NK-92 (cell line): ENCODE data around the gene SGSM1.

Source experiments
- DNase-seq: peaks from one replicate; lab custom pipeline; 2025; ENCODE audit not compliant: unreplicated experiment; lab: John Stamatoyannopoulos, UW

Gene SGSM1, protein sequence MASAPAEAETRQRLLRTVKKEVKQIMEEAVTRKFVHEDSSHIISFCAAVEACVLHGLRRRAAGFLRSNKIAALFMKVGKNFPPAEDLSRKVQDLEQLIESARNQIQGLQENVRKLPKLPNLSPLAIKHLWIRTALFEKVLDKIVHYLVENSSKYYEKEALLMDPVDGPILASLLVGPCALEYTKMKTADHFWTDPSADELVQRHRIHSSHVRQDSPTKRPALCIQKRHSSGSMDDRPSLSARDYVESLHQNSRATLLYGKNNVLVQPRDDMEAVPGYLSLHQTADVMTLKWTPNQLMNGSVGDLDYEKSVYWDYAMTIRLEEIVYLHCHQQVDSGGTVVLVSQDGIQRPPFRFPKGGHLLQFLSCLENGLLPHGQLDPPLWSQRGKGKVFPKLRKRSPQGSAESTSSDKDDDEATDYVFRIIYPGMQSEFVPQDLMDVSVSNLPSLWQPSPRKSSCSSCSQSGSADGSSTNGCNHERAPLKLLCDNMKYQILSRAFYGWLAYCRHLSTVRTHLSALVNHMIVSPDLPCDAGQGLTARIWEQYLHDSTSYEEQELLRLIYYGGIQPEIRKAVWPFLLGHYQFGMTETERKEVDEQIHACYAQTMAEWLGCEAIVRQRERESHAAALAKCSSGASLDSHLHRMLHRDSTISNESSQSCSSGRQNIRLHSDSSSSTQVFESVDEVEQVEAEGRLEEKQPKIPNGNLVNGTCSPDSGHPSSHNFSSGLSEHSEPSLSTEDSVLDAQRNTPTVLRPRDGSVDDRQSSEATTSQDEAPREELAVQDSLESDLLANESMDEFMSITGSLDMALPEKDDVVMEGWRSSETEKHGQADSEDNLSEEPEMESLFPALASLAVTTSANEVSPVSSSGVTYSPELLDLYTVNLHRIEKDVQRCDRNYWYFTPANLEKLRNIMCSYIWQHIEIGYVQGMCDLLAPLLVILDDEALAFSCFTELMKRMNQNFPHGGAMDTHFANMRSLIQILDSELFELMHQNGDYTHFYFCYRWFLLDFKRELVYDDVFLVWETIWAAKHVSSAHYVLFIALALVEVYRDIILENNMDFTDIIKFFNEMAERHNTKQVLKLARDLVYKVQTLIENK

DNA sequence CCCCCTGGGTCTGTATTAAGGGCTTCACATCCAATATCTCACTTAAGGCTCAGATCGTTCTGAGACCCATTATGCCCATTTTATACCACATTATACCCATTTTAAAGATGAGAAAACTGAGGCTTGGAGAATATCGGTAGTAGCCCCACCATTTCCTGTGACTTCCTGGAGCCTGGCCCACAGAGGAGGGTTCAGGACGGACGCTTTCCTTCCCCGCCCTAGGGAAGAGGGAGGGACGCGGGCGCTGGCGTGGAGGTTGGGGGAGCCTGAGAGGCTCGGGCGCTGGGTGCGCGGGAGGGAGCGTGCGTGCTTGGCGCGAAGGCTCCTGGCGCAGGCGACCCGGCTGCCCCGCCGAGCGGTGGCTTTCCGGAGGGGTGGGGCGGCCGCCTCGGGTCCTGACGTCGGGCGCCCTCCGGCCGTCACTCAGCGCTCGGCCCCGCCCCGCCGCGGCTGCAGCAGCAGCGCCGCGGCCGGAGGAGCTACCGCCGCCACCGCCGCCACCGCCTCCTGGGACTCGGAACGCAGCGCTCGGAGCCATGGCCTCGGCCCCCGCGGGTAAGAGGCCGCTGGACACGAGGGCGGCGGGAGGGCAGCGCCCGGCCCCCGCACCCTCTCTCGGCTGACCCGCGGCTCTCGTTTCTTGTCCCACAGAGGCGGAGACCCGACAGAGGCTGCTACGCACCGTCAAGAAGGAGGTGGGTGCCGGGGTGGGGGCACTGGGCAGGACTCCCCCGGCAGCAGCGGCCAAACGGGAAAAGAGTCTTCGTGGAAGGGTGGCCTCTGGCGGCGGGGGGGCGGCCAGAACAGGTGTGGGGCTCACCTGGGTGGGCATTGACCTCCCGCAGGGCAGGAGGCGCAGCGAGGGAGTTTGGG is at the start of gene SGSM1:
SGSM1 (plus strand) TSS at position 422 of the 873 bp plus-strand sequence; CDS start at position 537, 115 bp downstream.
- DNase-seq = no peak

DNA sequence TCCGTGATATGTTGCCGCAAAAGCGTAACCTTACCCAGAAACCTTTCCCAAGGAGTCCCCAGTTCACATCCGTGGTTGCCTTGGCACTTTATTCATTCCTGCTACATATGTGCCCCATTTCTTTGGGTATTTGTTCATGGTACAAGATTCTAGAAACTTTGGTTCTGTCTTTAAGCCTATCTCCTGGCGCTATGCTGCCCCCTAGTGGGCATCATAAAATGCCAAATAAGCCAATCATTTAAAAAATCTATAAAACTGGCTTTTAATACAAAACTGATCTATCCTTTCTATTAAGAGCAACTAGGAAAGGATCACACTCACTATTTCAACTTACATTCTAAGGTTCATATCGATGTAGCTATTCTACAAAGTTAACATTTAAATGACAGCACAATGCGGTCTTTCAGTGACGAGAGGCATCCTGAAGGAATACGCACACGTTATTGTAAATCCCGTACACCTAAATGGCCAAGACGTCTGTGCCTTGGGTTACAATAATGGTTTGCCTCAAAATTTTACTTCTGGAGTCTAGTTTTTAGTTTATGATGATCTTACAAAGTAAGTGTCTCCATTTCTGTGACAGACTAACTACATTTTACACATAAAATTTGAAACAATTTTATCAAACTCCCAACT is 47.7 kb upstream of the SGSM1 start:
- DNase-seq = no peak

DNA sequence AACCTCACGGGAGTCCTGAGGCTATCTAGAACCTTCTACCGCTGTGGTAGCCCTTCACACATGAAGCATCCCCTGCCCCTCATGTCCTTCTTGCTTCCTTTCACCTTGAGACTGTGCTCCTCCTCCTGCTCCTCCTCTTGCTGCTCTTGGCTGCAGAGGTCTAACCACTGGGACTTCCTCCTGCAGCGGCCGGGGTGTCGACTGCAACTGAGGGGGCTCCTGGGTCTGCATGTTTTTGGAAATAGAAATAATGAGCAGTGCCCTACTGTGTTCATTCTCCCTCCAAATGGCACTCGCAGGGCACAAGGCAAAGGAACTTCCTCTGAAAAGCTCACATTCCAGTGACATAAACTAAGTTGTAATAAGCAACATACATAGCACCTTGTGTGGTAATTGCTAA is 46.2 kb upstream of the SGSM1 start:
- DNase-seq = no peak

DNA sequence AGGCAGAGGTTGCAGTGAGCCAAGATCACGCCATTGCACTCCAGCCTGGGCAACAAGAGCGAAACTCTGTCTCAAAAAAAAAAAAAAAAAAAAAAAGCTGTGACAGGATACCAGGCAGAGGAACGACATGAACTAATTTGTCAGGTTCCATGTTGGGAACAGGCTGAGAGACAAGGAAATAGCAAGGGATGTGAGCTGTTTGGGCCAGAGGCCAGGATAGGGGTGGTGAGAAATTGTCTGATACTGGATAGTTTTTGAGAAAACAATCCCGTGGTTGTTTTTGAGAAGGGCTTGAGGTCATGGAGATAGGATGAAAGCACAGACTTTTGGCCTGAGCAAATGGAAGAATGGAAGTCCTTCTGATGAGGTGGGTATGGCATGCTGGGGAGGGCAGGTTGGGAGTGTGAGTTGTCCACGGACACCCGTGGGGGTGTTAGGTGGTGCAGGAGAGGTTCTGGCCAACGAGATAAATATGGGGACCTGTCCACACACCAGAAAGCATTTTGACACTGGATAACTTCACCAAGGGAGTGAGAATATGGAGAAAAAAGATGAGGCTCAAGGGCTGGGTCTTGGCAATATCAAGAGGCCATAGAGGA is 45.2 kb upstream of the SGSM1 start:
- DNase-seq = no peak

DNA sequence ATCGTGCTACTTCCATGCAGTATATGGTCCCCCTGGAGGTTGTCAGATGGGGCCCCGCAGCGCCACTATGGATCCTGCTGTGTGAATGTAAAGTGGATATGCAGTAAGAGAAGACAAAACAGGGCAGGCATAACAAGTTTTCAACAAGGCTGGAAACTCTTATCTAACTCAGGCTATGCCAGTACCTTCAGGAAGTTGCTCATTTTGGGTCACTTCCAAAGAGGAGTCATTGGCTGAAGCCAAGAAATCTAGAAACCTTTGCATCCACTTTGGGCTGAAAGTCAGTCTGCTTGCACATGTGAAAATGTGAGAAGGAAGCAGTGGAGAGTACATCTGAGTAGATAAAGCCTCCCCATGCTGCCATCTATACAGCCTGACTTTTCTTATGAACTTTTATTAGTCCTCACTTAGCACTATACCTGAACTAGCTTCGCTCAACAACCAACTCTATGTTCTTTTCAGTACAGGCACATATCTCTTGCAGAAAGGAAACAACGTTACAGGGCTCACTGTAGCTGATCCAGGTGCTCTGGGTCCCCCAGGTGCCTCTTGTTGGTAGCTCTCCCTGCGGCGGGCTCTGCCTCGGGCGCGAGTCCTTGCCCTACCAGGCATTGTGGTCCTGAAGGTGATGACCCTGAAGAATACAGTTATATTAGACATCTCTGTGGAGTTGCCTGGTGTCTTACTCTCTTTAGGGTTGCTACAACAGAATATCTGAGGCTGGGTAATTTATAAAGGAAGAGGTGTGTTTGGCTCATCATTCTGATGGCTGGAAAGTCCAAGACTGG is 43.9 kb upstream of the SGSM1 start:
- DNase-seq = no peak

DNA sequence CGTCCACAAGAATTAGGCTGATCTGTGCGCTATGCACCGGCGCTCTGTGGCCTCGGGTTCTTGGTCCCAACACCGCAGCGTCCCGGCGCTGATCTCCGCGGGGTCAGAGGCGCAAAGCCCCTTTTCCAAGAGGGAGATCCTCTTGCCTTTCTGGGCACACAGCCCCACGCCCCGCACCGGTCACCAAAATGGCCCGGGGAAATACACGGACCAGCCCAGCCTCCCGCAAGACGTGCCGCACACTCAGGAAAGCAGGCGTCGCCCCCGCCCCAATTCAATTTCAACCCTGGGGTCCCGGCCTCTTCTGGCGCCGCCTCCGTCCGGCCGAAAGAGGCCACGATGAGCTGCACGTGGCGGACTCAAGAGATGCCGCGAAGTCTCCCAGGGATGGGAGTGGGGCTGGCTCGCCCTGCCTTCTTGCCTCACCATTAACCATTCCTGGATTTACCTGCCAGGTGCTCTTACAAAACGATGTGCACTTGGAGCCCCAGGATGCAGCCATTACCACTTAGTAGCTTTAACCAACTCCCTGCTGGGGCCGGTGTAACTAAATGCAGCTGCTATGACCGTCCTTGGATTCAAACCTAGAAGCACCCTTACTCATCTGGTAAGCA is 42.0 kb upstream of the SGSM1 start:
- DNase-seq = no peak

DNA sequence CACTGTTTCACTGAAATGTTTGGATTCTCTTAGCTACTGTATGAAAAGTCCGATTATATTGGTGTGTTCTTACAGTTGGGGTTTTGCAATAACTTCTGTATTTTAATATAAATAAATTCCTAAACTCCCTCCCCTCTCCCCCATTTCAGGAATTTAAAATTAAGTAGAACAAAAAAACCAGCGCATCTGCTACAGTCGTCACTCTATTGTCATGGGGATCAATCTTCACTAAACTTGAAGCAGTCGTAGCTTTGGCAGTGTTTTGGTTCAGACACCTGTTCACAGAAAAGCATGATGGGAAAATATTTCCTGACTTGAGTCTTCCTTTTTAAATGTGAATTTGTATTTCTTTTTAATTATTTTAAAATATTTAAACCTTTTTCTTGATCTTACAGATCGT is 40.8 kb upstream of the SGSM1 start:
- DNase-seq = no peak

DNA sequence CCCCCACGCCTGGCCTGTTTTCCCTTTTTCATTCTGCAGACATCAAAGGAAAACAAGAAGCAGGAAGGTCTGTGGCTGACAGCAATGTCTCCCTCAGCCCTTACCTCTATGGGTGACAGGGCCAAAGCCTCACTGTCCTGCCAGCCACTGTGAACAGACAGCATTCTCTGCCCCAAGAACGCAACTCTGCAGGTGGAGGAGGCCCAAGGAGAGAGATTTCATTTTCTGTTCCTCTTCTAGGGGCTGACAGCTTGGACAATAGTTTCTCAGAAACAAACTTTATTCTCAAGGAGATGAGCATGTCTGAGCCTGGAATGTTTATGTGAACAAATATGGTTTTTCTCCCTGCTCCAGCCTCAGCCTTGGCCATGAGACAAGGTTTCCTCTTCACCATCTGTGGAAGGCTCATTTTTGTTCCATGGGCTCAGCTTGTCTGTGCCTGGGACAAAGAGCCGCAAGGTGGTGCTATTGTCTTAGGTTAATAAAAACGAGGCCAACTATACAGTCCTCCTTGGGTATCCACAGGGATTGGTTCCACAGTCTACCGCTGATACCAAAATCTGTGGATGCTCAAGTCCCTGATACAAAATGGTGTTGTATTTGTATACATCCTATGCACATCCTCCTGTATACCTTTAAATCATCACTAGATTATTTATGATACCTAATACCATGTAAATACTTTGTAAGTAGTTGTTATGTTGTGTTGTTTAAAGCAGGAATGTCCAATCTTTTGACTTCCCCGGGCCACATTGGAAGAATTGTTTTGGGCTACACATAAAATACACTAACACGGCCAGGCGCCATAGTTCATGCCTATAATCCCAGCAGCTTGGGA is 37.3 kb upstream of the SGSM1 start:
- no peak for DNase-seq

DNA sequence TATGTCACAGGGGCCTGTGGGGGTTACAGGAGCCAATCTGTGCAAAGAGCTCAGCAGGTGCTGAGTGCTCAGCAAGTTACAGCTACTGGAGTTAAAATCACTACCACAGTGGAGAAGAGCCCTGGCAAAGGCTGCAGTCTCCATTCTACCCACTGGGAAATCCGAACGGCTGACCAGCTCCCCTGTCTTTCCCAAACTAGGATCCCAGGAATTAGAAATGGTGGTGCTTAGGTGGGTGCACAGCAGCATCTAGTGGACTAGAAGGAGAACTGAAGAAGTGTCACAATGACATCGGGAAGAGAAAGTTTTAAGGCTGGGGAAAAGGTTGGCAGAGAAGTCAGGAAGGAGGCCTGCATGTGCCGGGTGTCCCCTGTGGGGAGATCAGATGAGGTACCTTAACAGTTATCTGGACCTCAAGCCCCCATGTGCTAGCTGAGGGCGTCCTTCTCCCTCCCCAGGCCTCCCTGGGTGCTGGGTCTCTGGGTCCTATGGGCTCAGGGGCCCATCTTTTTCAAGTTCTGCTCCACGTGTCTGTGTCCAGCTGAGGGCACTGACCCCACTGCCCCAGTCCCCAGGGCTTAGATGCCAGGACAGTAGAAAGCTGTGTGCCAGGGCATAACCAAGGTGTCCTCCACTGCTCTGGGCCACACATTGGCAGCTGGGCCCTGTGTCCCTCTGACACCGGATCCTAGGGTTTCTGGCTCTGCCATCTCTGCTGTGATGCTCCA is 33.4 kb upstream of the SGSM1 start:
- DNase-seq = no peak

DNA sequence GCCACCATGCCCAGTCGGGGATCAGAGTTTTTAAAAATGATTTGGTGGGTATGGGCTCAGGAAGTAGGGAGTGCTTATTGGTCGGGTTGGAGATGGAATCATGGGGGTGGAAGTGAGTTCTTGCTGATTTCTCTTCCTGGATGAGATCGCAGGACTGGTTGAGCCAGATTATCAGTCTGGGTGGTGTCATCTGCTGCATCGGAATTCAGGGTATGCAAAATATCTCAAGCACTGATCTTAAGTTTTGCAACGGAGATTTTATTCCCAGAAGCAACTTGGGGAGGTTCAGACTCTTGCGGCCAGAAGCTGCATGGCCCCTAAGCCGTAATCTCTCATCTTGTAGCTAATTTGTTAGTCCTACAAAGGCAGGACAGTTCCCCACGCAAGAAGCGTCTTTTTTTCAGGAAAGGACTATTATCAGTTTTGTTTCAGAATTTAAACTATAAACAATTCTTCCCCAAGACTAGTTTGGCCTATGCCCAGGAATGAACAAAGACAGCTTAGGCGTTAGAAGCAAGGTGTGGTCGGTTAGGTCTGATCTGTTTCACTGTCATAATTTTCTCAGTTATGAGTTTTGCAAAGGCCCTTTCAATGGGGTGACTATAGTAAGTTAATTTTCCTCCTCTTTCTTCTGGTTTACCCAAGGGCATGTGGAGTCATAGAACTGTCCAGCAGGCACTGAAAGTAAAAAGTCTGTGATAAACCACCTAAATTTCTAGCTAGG is 30.1 kb upstream of the SGSM1 start:
- DNase-seq = no peak

DNA sequence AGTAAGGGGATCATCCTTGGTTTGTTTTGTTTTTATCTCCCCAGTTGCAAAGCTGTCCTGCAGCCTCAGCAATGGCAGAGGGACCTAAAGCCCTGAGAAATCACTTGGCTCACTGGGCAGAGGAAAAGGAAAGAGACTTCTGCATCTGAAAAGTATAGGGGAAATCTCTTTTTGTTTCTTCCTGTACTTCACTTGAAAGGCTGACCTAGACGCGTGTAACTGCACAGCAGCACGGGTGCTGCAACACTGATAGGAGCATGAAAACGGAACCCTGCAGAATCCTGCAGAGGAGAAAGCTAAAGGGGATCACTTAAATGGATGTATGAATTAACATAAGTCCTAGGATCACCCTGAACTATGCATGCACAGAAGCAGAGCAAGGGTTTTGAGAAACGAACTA is 29.5 kb upstream of the SGSM1 start:
- DNase-seq = no peak

DNA sequence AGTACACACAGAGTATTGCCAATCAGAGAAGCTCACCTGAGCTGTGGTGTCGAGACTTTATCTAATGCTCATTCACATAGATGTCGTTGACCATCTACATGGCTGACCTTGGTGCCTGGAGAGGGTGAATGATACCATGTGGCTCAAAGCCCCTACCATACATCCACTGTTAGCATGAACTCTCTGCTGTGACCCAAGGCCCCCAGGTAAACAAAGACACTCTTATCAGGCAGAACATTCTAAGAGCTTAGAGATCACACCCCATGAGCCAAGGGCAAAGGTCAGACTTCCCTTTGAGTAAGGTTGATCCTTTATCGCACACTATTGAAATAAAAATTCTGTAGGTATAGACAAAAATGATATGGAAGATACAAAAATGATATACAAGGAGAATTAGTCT is 16.5 kb upstream of the SGSM1 start:
- DNase-seq = no peak

DNA sequence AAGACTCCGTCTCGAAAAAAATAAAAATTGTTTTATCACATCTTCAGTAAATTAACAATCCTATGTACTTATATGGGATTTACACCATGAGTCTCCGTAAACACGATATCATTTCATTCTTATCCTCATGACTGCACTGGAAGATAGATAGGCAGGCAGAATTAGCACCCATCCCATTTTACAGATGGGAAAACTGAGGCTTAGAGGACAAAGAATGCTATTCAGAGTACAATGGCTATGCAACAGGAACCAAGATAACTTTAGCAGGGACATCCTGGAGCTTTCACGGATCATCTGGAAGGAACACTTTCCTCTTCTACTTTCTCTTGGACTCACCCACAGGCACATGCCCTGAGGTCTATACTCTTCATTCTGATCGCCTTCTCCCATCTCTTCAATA is 14.6 kb upstream of the SGSM1 start:
- DNase-seq = no peak

DNA sequence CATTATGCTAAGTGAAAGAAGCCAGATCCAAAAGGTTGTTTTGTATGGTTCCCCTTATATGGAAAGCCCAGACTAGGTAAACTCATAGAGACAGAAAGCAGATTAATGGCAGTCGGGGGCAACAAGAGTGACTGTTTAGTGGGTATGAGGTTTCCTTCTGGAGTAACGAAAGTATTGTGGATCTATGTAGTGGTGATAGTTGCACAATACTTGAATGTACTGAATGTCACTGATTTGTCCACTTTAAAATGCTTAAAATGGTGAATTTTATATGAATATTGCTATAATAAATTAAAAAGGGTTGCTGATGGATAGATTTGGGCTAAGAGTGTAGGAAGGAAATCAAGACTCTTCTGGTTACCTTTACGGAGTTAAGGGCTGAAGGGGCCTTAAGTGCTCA is 10.0 kb upstream of the SGSM1 start:
- no peak for DNase-seq

DNA sequence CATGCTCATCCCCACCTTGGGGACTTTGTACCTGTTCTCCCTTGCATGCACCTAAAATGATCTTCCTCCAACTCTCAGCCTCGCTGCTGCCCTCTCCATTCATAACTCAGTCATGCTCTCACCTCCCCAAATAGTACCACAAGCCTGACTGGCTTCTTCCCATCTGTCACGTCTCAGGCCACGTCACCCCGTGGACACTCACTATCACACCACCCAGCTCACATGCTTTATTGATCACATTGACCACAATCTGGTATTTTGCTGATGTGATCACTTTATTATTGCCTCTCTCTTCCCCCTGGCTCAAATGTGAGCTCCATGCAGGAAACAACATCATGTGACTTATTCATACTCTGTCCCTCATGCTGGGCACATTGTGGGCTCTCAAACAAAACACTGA is 9.2 kb upstream of the SGSM1 start:
- DNase-seq = no peak

DNA sequence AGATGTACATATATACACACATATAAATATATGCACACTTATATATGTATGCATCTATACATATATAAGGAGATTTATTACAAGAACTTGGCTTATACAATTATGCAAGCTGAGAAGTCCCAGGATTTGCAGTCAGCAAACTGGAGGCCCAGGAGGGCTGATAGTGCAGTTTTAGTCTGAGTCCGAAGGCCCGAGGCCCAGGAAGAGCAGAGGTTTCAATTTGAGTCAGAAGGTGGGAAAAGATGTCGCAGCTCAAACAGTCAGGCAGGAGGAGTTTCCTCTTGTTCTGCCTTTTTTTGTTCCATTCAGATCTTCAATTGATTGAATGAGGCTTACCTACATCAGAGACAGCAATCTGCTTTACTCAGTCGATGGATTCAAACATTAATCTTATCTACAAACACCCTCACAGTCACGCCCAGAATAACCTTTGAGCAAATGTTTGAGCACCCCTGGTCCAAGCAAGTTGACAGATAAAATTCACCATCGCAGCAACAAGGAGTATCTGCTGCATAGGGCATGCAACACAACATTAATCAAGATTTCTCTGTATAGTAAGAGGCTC is 4.0 kb upstream of the SGSM1 start:
- no peak for DNase-seq
